Measurements from ENCODE around the gene GPC3.
A peak's percentile ranks its signal among the peaks of the same experiment; 100 is the strongest.
"Not testable (repeated sequence)": the region's sequence is repeated elsewhere in the genome, so short reads cannot be mapped to it uniquely, and the experiment has no call there.

Gene GPC3

GRCh38 chrX:133747196-133747595 is 238.2 kb downstream of the GPC3 start:
- DNase-seq: no peak

- DNase-seq: no peak
Measured at GRCh38 chrX:133746593-133746992, 238.8 kb downstream of the GPC3 start.

- DNase-seq: peak; percentile 0
Measured at GRCh38 chrX:133745349-133745748, 240.0 kb downstream of the GPC3 start.

- no peak for DNase-seq
Measured at GRCh38 chrX:133742602-133743305, 242.6 kb downstream of the GPC3 start.

GRCh38 chrX:133741303-133741702 is 244.1 kb downstream of the GPC3 start:
- no peak for DNase-seq

- no peak for DNase-seq
Measured at GRCh38 chrX:133726642-133727041, 258.8 kb downstream of the GPC3 start.

- no peak for DNase-seq
Measured at GRCh38 chrX:133726211-133726630, 259.2 kb downstream of the GPC3 start.

- DNase-seq: no peak
Measured at GRCh38 chrX:133723930-133724329, 261.5 kb downstream of the GPC3 start.

- DNase-seq: no peak
Measured at GRCh38 chrX:133722756-133723155, 262.6 kb downstream of the GPC3 start.

- not testable (repeated sequence) for DNase-seq
Measured at GRCh38 chrX:133720269-133720668, 265.1 kb downstream of the GPC3 start.

- DNase-seq: no peak
Measured at GRCh38 chrX:133715715-133716114, 269.7 kb downstream of the GPC3 start.

- no peak for DNase-seq
Measured at GRCh38 chrX:133709501-133709900, 275.9 kb downstream of the GPC3 start.

GRCh38 chrX:133706890-133707289 is 278.5 kb downstream of the GPC3 start:
- DNase-seq: no peak

- no peak for DNase-seq
Measured at GRCh38 chrX:133702230-133702629, 283.2 kb downstream of the GPC3 start.

GRCh38 chrX:133699023-133699728 is 286.2 kb downstream of the GPC3 start:
- no peak for DNase-seq

GRCh38 chrX:133698298-133698697 is 287.1 kb downstream of the GPC3 start:
- DNase-seq: no peak

GRCh38 chrX:133697656-133698055 is 287.7 kb downstream of the GPC3 start:
- DNase-seq: no peak

GRCh38 chrX:133689997-133690599 is 295.3 kb downstream of the GPC3 start:
- DNase-seq: no peak

GRCh38 chrX:133685822-133686221 is 299.6 kb downstream of the GPC3 start:
- DNase-seq: no peak

- no peak for DNase-seq
Measured at GRCh38 chrX:133681897-133682296, 303.5 kb downstream of the GPC3 start.

GRCh38 chrX:133681421-133681820 is 304.0 kb downstream of the GPC3 start:
- DNase-seq: no peak

GRCh38 chrX:133677123-133678063 is 308.0 kb downstream of the GPC3 start:
- no peak for DNase-seq

Measured in CD4-positive, alpha-beta T cell treated with Interleukin-4 for 4 hours (primary cell).